GM21723 (cell line): ENCODE measurements around the gene SKA2.
"Not testable (repeated sequence)": the region's sequence is repeated elsewhere in the genome, so short reads cannot be mapped to it uniquely, and the experiment has no call there.

ENCODE experiments used
- ATAC-seq: cut with Tn5 transposase; IDR thresholded peaks from one replicate; pipeline ENCODE4 v1.9.1; 2021; ENCODE audit warnings: mild to moderate bottlenecking, moderate library complexity; ENCODE audit not compliant: unreplicated experiment

Gene SKA2

GRCh38 chr17:59152925-59153324, 2.1 kb downstream of the SKA2 start:
- no peak for ATAC-seq

- no peak for ATAC-seq
Observed at GRCh38 chr17:59151591-59151990, 3.4 kb downstream of the SKA2 start.

DNA sequence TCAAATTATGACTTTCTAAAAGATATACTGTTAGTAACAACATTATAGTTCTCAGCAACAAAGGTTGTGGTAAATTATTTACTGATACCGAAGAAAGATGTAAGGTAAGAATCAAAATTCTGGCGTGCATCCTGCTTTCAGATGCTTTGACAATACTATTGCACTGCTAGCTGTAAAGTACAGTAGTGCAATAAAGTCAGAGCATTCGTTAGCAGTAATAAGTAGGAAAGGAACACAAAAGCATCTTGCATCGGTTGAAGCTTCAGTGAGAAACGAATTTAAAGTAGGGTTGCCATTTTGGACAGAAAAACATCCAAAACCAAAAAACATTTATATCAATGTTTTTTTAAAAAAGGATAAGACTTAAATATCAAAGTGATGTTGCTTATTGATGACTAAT, 4.0 kb downstream of the SKA2 start:
- ATAC-seq, result no peak

DNA sequence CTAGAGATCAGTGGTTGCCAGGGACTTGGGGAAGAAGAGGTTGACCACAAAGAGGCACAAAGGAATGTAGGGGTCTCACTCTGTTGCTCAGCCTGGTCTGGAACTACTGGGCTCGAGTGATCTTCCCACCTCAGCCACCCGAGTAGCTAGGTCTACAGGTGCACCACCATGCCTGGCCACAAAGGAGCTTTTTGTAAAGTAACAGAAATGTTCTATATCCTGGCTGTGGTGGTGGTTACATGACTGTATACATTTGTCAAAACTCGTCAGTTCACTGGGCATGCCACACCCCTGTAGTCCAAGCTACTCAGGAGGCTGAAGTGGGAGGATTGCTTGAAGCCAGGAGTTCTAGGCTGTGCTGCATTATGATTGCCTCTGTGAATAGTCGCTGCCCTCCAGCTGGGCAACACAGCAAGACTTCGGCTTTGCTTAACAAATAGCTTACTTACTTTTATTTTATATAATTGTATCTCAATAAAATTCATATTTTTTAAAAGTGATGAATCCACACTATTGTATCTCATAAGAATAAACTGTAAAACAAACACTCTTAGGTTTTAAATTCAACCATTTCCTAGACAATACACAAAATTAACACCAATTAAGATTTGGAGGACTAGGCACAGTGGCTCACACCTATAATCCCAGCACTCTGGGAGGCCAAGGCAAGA, 5.0 kb downstream of the SKA2 start:
- ATAC-seq, result no peak

GRCh38 chr17:59149051-59149450, 5.9 kb downstream of the SKA2 start:
- no peak for ATAC-seq

GRCh38 chr17:59145571-59146096, 9.4 kb downstream of the SKA2 start:
- ATAC-seq, result no peak

DNA sequence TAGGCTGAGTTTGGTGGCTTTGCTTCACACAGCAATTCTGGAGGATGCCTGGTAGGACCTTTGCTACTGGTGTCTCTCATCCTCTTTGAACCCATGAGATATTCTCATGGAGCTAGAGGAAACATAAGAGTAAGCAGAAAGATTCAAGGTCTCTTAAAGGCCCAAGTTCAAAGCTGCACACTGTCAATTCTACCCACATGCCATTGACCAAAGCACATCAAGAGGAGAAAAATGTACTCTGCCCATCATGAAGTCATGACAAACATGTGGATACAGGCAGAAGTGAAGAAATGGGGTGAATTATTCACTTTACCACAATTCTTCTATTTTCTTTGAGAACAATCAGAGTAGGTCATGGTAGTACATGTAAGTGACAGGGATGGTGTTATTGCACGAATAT, 13.1 kb downstream of the SKA2 start:
- ATAC-seq, result no peak

DNA sequence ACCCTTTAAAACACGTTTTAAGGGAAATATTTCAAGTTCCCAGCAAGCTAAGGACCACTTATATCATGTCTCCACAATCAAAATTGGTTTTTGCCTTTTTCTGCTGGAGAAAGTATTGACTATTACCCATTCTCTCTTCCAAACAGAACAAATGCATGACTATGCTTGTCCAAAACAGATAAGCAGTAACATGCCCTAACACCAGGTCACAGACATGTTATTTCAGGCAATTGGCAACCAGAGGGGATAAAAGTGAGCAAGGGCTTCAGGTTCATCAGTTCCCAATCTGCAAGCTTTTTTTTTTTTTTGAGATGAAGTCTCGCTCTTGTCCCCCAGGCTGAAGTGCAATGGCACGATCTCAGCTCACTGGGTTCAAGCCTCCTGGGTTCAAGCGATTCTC, 15.0 kb downstream of the SKA2 start:
- ATAC-seq, result no peak

DNA sequence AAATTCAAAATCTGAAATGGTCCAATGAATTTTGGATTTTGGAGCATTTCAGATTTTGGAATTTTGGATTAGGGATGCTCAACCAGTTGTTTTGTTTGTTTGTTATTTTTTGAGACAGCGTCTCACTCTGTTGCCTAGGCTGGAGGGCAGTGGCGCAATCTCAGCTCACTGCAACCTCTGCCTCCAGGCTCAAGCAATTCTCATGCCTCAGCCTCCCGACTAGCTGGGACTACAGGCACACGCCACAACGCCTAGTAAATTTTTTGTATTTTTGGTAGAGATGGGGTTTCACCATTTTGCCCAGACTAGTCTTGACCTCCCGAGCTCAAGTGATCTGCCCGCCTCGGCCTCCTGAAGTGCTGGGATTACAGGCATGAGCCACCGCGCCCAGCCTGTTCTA, 16.6 kb downstream of the SKA2 start:
- not testable (repeated sequence) for ATAC-seq

- no peak for ATAC-seq
Observed at GRCh38 chr17:59131131-59131530, 23.9 kb downstream of the SKA2 start.

GRCh38 chr17:59129814-59130213, 25.2 kb downstream of the SKA2 start:
- ATAC-seq, result no peak

DNA sequence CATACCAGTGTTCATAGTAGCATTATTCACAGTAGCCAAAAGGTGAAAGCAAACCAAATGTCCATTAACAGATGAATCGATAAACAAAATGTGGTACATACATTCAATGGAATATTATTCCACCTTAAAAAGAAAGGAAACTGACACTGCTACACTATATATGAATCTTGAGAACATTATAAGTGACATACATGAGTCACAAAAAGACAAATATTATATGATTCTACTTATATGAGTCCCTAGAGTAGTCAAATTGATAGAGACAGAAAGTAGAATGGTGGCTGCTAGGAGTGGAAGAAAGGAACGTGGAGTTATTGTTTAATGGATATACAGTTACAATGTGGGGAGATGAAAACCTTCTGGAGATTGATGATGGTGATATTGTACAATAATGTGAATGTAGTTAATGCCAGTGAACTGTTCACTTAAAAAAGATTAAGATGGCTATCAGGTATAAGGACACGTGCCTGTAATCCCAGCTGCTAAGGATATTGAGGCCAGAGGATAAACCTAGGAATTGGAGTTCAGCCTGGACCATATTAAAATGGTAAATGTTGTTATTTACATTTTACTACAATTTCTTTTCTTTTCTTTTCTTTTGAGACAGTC, 28.1 kb downstream of the SKA2 start:
- no peak for ATAC-seq

GRCh38 chr17:59124665-59125064, 30.3 kb downstream of the SKA2 start:
- ATAC-seq, result no peak

DNA sequence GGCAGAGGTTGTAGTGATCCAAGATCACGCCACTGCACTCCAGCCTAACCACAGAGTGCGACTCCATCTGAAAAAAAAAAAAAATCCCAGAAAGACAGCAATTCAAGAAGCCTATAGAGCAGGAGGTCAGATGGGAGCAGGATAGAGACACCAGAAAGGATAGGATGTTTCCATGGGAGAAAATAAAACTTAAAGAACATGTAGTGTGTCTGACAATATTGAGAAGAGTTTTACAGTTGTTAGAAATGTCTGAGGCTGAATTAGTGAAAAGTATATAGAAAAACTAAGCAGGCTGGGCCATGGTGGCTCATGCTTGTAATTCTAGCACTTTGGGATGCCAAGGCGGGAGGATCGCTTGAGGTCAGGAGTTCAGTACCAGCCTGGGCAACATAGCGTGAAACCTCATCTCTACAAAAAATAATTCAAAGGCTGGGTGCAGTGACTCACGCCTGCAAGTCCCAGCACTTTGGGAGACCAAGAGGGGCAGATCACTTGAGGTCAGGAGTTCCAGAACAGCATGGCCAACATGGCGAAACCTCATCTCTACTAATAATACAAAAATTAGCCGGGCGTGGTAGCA, 33.0 kb downstream of the SKA2 start:
- no peak for ATAC-seq

DNA sequence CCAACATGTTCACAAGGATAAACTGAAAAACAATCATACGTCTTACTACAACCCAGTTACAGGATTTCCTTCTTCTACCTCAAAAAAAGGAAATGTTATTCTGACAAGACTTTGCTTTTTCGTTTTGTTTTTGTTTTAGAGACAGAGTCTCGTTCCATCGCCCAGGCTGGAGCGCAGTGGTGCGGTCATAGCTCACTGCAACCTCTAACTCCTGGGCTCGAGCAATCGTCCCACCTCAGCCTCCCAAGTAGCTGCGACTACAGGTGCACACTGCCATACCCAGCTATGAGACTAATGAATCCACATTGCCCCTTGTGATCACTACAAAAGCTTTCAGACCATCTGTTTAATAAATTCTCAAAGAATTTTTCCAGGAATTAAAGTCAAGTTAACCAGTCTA, 39.5 kb downstream of the SKA2 start:
- no peak for ATAC-seq

DNA sequence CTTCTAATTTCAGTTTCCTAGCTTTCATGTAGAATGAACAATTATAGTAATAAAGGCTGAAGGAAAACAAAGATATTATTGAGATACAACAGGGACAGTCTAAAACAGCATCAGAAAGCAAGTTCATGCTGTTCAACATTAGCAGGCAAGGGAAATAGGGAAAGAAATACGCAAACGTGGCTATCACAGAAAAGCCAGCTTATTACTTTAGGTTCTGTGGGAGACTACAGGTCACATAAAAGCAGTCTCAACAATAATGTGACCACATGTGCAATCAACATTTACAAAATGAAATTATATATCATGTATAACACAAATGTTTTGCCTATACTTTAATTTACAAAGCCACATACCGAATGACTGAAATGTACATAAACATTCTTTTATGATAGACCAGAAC, 43.4 kb downstream of the SKA2 start:
- ATAC-seq, result no peak

DNA sequence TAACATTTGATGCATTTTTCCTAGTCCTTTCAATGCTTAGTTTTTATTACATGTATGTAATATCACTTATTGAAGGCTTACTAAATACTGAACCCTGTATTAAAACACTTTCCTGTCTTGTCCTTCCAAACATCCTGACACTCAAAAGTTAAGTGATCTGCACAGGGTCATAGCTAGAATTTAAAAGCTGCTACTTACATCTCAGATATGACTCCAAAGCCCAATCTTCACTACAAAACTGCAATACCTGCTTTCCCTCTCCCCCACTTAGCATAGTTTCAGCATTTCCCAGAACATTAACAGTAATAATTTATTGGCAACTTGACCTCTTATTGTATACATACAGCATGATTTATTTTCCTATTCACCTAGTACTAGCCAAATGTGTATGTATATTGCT, 44.0 kb downstream of the SKA2 start:
- no peak for ATAC-seq

GRCh38 chr17:59108400-59109102, 46.4 kb downstream of the SKA2 start:
- ATAC-seq, result no peak

DNA sequence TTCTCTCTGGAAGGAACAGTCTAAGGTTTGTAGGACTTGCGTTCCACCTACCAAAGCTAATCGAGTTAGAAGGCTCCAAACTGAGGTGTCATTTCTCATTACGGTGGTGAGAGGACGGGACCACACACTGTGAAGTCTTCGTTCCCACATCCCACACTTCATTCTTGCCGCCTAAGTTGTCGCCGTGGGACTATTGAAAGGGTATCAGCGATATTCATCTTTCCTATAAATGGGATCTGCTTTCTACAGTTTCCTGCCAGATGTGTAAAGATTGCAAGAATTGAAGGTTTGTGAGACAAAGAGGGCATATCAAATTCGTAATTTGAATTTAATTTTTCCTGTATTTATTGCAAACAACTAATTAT, 47.7 kb downstream of the SKA2 start:
- ATAC-seq, result peak; percentile 7

- ATAC-seq, result peak; percentile 90
Observed at GRCh38 chr17:59106463-59107305, 48.3 kb downstream of the SKA2 start, which contains the start of gene TRIM37. TRIM37 (minus strand) TSS chr17:59106880; CDS start chr17:59106461, 419 bp downstream.
